HG03354 (cell line): ENCODE results near the gene PTTG1IP.

Source experiments
- ATAC-seq: cut with Tn5 transposase; IDR thresholded peaks from one replicate; pipeline ENCODE4 v1.9.1; 2021; ENCODE audit warnings: mild to moderate bottlenecking; ENCODE audit not compliant: unreplicated experiment, poor library complexity, severe bottlenecking

PTTG1IP gene

DNA sequence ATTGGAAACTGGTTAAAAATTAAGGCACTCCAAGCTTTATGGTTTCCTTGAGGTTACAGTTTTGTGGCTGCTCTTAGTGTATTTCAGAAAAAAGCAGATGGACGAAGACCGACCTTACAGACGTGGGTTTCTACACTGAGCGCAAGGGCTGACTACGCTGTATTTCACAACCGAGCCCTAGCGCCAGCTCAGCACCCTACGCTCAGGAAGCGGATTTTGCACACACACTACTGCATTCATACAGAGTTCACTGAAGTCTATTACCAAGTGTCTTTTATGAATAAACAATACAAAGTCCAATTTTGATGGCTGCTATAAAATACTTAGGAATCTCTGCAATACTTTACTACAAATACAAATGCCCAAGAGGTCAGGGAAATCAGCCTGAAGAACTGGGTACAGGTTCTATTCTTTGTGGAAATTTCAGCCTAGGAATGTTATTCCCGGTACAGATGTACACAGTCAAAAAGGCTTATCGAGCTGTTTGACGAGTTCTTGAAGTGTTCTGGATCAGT lies 23.8 kb downstream of the PTTG1IP start:
- no peak for ATAC-seq

DNA sequence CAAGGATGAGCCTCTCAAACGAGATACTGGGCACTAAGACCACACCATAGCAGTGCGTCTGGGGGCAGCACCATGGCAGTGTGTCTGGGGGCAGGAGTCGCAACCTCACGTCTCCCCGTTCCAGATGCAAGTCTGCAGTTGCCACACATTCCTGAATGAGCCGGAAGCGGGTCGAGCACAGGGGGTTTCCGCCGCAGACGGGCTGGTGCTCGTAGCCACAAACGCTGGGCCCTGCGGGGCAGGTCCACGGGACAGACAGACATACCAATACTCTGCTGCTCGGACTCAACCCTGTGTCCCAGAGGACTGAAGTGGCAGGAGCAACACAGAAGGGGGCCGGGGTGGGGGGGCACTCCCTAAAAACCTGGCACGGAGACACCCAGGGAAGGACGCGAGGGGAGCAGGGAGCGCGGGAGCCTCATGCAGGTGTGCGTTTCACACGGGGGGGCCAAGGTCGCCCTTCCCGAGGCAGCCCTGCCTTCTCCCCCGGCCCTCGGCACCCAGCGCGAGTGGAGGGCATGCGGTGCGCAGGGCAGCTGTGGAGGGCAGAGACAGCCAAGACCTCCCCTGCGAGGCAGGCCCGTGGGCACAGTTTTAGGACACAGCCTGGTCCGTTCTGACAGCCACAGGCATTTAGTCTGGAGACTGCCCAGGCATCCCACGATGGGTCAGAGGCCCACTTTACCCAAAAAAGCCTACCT lies 24.5 kb downstream of the PTTG1IP start:
- no peak for ATAC-seq

DNA sequence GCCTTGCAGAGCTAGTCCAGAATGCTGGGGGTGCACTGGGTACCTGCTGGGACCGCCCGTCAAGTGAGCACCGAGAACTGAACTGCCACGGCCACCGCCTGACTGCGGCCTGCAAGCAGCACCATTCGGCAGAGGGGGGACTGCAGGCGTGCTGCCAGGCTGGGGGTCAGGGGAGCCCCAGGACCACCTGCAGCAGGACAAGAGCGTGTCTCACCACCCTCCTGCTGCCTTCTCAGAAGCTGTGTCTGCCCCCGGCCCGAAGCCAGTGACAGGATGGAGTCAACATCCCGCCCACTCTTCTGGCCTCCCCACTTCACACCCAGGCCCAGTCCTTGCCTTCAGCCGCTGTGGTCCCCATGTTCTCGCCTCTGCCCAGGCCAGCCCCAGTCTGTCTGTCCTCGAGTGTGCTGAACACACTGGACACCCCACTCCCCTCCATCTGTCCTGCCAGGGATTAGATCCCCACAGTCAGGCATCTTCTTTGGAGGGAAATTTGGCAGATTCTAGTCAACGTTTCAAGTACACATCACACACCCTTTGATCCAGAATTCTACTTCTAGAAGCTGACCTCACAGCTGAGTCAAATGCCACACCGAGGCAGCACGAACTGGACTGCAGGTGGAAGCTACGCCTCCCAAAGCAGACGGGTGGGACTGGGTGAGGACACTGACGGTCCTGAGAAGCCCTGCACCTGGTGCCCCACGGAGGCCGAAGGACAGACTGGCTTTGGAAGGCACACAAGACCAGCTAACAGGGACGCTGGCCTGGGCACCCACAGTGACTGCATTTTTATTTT lies 26.0 kb downstream of the PTTG1IP start:
- no peak for ATAC-seq

DNA sequence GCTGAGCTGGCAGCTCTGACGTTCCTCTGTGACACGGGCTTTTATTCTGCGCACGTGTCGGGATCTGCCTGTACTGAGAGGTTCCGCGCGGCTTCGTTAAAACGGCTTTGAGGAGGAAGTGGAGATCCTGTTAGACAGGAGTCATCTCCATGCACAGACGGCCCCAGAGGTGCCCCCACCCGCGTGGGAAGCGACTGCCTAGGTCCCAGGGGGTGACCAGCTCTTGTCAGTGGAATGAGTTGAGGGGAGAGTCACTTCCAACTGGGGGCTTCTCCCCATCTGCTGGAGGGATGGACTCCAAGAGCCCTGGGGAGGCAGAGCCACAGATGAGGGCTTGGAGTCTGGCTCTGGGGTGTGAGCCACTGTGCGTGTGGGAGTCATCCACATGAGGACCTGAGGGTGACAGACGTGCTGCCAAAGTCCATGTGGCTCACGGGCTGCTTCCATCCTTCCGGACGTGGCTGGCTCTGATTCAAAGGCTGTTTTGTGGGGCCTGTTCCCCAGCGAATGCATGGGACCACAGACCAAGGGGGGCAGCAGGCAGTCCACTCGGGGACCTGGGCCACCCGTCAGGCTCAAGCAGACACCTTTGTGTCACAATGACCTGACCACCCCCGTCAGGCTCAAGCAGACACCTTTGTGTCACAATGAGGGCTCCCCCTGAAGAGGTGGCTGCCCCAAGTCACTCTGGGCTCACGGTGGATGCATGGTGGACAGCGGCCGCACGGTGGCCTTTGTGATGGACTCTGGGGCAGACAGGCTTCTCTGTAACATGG lies 26.8 kb downstream of the PTTG1IP start:
- ATAC-seq: no peak

DNA sequence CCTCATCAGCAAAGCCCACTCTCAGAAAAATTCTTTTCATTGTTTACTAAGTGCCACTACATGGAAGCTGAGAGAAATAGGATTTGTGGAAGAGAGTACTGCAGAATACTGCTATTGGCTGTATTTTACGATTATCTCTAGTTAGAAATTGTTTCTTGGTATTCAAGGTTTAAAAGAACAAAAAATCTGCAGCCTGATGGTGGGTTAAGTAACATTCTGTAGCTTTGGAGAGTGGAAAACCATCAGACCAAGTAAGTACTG lies 27.3 kb downstream of the PTTG1IP start:
- no peak for ATAC-seq

DNA sequence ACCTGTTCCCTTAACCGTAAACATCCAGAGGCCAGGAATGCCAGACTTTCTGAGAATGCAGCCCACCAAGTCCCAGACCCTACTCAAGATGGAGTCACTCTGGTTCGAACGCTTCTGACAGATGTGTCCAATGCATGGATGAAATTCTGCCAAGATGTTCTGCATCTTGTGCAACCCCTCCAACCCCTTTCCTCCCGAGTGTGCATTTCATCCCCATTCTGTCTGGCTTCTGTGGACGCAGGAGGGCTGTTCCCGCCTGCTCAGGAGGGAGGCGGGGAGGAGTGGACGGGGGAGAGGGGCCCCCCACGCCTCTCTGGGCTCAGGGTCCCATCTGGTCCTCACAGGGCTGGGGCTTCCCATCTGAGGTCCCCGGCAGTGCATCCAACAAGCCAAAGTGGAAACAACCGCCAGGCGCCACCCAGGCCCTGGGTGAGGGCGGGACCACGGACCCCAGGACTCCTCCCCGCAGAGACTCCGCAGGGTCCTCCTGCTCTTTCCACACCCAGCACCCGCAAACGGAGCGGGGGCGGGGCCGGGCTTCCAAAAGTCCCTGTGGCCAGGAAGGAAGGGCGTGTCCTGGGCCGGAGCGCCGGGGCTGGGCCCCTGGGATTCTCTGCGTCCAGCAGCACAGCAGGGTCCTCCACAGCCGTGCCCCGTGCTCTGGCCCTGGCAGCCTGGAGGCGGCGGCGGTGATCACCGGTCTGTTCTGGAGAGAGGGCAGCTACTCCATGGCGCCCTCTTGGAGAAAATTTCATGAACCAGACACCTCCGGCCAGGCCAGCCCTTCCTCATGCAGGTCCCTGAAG lies 27.9 kb downstream of the PTTG1IP start:
- peak; percentile 68 for ATAC-seq

DNA sequence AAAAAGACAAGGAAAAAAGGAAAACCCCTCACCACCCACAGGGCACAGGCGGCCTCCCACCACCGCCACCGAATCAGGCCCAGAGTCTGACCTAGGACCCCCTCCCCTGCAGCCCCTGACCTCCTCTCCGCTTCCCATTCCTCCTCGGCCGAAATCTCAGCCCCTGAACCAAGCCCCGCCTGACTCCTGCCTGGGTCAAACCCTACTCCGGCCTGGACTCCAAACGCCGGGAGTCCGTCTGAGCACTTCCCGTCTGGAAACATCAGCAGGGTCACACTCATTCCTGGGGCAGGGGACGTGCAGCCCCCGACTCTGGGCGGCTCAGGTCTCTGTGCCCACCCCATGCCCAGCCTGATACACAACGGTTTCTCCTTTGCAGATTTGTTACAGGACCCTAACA lies 29.2 kb downstream of the PTTG1IP start:
- no peak for ATAC-seq

DNA sequence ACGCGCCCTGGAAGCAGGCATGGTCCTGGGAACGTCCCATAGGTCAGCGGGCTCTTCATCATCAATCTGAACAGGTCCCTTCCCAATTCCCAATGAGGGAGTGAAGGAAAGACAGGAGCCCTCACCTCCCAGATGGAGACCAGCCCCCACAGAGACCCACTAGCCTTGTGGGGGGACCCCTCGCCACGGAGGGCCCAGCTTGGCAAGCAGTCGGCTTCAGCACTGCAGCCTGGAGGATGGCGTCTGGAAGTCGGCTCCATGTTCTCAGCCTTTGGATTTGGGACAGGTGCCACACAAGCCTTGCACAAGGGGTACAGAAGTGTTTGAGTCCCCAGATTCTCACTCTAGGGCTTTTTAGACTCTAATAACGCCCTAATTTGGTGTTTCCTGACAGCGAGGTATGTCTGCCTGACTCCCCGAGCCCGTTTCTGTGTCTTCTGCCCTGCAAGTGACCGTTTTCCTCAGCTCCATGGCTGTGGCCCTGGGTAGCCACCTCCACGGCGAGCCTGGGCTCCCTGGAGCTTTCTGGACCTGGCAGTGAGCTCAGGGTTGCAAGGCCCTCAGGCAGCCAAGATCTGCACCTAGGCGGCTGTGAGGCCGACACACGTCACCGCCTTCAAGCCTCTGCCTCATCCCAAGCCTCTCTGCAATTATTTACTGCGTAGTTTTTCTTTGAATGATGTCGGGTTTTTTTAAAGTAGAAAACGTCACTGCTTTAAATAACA lies 30.6 kb downstream of the PTTG1IP start:
- ATAC-seq: no peak

DNA sequence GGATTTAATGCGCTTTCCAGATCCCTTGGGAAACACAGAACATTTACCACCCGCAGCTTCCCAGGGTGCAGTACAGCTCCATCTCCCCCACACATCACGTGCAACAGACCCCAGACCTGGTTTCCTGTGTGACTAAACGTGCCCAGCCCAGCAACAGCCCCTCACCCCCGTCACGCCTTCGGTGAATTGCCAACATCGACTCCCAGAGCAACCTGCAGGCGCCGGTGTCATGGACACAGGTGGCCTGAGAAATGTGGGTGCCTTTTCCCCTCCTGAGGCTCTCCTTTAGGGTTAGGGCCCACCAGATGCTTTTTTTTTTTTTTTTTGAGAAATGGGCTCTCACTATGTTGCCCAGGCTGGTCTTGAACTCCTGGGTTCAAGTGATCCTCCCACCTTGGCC lies 31.4 kb downstream of the PTTG1IP start:
- ATAC-seq: no peak

DNA sequence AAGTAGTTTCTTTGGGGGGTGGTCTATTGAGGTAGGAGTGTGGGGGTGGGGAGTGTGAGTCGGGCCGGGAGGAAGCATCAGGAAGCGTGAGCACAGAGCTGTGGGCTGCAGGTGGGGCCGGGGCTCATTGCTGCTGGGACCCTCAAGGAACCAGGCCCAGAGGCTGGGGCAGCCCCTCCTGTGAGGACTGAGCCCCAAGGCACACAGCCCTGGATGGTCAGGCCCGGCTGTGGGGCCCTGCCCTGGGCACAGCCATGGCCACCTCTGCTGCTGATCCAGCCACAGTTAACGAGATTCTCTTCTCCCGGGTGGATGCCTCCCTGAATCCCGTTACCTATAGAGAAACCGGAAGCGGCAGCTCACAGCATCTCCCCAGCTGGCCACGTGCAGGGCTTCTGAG lies 32.7 kb downstream of the PTTG1IP start:
- no peak for ATAC-seq

DNA sequence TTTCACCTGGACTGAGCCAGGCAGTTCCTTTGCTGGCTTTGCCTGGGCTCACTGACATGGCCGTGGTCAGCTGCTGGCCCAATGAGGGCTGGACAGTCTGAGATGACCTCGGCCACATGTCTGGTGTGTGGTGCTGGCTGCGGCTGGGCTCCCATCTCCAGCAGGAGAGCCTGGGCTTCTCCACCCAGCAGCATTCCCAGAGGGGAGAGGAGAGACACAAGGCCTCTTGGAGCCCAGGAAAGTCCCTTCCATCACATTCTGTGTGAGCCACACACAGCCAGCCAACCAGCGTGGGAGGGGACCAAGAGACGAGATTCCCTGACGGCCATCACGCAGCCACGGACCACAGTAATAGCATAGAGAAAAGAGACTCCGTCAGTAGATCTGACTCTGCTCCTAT lies 34.5 kb downstream of the PTTG1IP start:
- ATAC-seq: no peak

DNA sequence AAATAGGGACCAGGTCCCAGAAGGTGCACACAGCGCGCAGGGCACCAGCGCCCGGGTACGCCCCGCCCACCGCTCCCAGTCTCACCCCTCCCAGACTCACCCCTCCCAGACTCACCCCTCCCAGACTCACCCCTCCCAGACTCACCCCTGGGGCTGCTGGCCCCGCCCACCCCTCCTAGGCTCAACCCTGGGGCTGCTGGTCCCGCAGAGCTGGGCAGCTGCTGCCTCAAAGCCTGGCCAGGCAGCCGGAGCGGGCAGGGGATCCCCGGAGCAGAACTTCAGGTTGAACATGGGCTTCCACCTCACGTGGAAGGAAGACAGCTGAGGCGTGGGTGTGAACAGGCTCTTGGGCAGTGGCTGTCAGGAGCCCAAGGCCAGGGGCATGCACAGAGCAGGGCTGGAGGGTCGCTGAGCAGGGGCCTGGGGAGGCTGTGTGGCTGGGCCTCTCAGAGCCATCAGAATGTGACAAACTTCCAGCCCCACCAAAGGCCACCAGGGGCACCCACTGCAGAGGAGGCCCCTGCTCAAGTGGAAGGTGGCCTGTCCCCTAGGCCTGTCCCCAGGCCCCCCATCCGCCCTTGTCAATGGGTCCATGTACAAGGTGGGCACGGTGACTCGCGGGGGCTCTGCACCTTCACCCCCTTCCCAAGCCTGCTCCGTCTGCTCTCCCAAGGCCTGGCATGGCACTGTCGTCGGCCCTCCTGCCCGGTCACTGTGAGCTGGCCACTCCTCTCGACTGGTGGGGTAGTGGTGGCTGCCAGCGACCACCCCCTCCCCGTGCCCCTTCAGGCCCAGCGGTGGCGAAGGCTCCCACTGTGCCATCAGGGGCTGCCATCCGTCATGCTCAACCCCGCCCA lies 35.2 kb downstream of the PTTG1IP start:
- no peak for ATAC-seq

DNA sequence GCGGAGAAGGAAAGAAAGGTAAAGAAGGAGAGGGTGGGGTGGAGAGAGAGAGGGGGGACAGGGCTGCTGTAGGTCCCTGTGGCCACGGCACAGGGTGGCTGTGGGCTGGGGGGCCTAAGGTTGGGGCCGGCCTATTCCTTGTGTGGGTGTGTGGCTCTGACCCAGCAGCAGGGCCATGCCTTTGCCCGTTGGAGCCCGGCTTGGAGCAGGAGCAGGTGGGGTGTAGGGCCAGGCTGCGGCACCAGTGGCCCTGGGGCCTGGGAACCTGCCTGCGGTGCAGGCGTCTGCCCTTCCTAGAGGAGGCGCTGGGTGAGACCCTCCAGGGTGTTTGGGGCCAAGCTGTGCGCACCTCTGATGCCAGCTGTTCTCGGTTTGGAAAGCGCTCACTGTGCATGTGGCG lies 36.0 kb downstream of the PTTG1IP start:
- ATAC-seq: no peak

DNA sequence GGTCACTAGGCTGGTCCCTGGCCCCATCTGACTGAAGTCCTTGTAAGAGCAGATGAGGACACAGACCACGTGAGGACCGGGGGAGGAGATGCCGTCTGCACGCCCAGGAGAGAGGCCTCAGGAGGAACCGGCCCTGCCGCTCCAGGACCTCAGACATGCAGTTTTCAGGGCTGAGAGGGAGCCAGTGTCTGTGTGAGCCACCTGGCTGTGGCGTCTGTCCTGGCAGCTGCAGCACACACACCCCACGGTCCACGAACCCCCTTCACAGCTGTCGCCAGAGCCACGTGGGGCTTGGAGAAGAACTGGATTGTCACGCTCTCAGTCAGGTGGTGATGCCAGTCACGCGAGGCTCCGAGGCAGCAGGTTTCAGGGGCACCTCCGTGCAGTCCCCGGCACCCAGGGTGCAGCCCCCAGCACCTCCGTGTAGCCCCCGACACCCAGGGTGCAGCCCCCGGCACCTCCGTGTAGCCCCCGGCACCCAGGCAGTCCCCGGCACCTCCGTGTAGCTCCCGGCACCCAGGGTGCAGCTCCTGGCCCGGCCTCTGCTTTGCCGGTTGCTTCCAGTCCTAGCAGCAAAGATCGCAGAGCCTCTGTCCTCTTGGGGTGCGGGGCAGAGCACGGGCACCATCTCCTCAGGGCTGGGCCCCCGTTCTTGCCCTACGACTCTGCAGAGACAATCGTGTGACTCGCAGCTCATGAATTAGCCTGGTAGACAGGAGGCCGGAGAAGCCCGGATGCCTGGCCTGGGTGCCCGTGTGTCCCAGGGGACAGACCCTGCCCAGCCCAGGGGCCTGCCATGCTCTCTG lies 36.6 kb downstream of the PTTG1IP start:
- ATAC-seq: no peak

DNA sequence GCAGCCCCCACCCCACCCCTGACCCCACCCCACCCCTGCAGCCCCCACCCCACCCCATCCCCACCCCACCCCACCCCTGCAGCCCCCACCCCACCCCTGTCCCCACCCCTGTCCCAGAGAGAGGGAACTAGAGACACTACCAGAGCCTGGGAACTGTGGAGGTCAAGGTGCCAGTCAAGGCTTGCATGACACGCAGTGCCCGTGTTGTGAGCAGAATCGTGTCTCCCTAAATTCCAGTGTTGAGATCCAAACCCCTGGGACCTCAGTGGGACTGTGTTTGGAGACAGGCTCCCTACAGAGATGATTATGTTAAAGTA lies 37.2 kb downstream of the PTTG1IP start:
- ATAC-seq: no peak

DNA sequence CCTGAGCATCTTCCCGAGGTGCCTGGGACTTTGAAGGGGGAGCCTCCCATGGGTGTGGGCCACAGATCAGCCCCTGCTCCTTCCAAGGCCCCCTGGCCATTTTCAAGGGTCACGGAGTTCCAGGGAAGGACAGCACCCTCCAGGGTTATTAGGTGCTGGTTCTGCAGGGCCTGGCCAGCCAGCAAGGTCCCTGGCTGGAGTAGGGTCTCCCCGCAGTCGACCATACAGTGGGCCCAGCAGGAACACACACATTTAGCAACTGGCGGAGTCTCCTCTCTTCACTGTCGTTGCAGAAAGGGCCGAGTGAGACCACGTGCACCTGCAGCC lies 37.9 kb downstream of the PTTG1IP start:
- ATAC-seq: no peak

DNA sequence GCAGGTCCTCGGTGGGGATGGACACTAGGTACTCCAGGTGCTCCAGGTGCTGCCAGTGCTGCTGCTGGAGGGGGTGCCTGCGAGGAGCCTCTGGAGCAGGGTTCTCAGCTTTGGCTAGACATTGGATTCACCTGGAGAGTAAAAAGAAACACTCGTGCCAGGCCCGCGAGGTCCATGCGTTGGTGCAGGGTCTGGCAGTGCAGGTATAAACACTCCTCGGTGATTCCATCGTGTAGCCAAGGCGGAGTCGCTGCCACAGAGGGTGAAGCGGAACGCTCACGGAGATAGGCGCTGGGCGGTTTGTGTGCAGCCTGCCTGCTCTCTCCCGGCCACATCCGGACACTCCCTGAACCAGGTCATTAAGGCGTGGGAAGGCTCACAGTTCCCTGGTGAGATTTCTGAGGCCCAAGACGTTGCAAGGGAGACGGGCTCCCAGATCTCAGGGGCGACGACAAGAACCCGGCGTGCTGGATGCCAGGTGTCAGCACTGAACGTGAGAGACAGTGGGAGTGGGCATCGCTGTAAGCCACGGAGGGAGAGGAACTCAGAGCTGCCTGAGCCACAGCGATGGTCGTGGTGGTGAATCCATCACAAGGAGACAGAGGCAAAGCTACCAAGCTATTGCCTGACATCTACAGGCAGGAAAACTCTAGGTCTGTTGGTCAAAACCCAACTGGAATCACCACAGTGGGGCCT lies 38.4 kb downstream of the PTTG1IP start:
- ATAC-seq: no peak
